Mesenchymal stem cell (in vitro differentiated cells and primary cell): Measurements from ENCODE around the gene MYRF.
A peak's percentile ranks its signal among the peaks of the same experiment; 100 is the strongest.

Experiments used
- DNase-seq: peaks from one replicate; pipeline ENCODE4 v3.0.0-alpha.2; 2013
- H2AFZ ChIP-seq: one replicate; pipeline ENCODE4 v1.6.1; 2013; ENCODE audit warnings: low read depth, mild to moderate bottlenecking, control low read depth, inconsistent platforms, low read length, moderate library complexity
- H2AK5ac ChIP-seq: 2 replicates; pipeline ENCODE4 v1.6.1; 2013; ENCODE audit warnings: low read length, moderate library complexity, mild to moderate bottlenecking, inconsistent platforms; ENCODE audit not compliant: severe bottlenecking
- H2BK120ac ChIP-seq: one replicate; pipeline ENCODE4 v1.6.1; 2013; ENCODE audit warnings: low read depth, mild to moderate bottlenecking, inconsistent platforms, low read length, moderate library complexity
- H2BK12ac ChIP-seq, 2 experiments: one replicate each; pipeline ENCODE4 v1.6.1; 2013; ENCODE audit warnings: inconsistent platforms in 2 of 2, low read length in 2 of 2, mild to moderate bottlenecking in 2 of 2, moderate library complexity in 2 of 2, control low read depth in 1 of 2
- H2BK15ac ChIP-seq: one replicate; pipeline ENCODE4 v1.6.1; 2013; ENCODE audit warnings: mild to moderate bottlenecking, low read depth, inconsistent platforms; ENCODE audit not compliant: poor library complexity, severe bottlenecking
- H2BK5ac ChIP-seq: 2 replicates; pipeline ENCODE4 v1.6.1; 2013; ENCODE audit warnings: low read depth, mild to moderate bottlenecking, low read length, control low read depth, inconsistent platforms; ENCODE audit not compliant: poor library complexity, severe bottlenecking
- H3K14ac ChIP-seq, 2 experiments: one replicate each; pipeline ENCODE4 v1.6.1; 2013; ENCODE audit warnings: inconsistent platforms in 2 of 2, low read length in 2 of 2, control low read depth in 1 of 2, mild to moderate bottlenecking in 1 of 2, moderate library complexity in 1 of 2
- H3K18ac ChIP-seq, 2 experiments: one replicate each; pipeline ENCODE4 v1.6.1; 2013; ENCODE audit warnings: inconsistent platforms in 2 of 2, low read length in 2 of 2, control low read depth in 1 of 2, low read depth in 1 of 2, mild to moderate bottlenecking in 1 of 2
- H3K23ac ChIP-seq, 2 experiments: one replicate each; pipeline ENCODE4 v1.6.1; 2013; ENCODE audit warnings: inconsistent platforms in 2 of 2, low read length in 2 of 2, mild to moderate bottlenecking in 2 of 2, moderate library complexity in 2 of 2, control low read depth in 1 of 2
- H3K27ac ChIP-seq: 2 replicates; pipeline ENCODE4 v1.5.1; 2013; ENCODE audit warnings: mild to moderate bottlenecking, moderate library complexity, low read length, control low read depth, inconsistent platforms; ENCODE audit not compliant: poor library complexity, severe bottlenecking
- H3K27me3 ChIP-seq, 2 experiments: 2 replicates each; pipeline versions ENCODE4 v1.6.1 to v1.7.0; 2013; ENCODE audit warnings: low read length in 2 of 2, mild to moderate bottlenecking in 2 of 2, moderate library complexity in 2 of 2, control low read depth in 1 of 2, inconsistent platforms in 1 of 2; ENCODE audit not compliant: control insufficient read depth in 1 of 2, insufficient read depth in 1 of 2
- H3K36me3 ChIP-seq, 2 experiments: 2 replicates each; pipeline versions ENCODE4 v1.6.1 to v1.7.0; 2013; ENCODE audit warnings: low read length in 2 of 2, control low read depth in 1 of 2, inconsistent platforms in 1 of 2, low read depth in 1 of 2, mild to moderate bottlenecking in 1 of 2; ENCODE audit not compliant: insufficient read depth in 2 of 2, control insufficient read depth in 1 of 2
- H3K4ac ChIP-seq, 2 experiments: one replicate each; pipeline ENCODE4 v1.6.1; 2013; ENCODE audit warnings: inconsistent platforms in 2 of 2, low read length in 2 of 2, mild to moderate bottlenecking in 2 of 2, moderate library complexity in 2 of 2, control low read depth in 1 of 2, low read depth in 1 of 2
- H3K4me1 ChIP-seq: 2 replicates; pipeline ENCODE4 v1.6.1; 2013; ENCODE audit warnings: low read depth, low read length, control low read depth; ENCODE audit not compliant: control insufficient read depth, insufficient read depth
- H3K4me2 ChIP-seq: 2 replicates; pipeline ENCODE4 v1.6.1; 2013; ENCODE audit warnings: low read length, mild to moderate bottlenecking, inconsistent platforms; ENCODE audit not compliant: poor library complexity, severe bottlenecking
- H3K4me3 ChIP-seq, 2 experiments: 2 replicates each; pipeline versions ENCODE4 v1.5.1 to v1.7.0; 2013; ENCODE audit warnings: low read length in 2 of 2, mild to moderate bottlenecking in 2 of 2, control low read depth in 1 of 2, low read depth in 1 of 2; ENCODE audit not compliant: insufficient read depth in 1 of 2
- H3K79me1 ChIP-seq: replicated peaks from 2 replicates; pipeline ENCODE4 v1.6.1; 2013; ENCODE audit warnings: mild to moderate bottlenecking, control low read depth, low read length, inconsistent platforms; ENCODE audit not compliant: poor library complexity, severe bottlenecking
- H3K9ac ChIP-seq: 2 replicates; pipeline ENCODE4 v1.7.0; 2013; ENCODE audit warnings: mild to moderate bottlenecking, low read length, moderate library complexity
- H3K9me3 ChIP-seq: 2 replicates; pipeline ENCODE4 v1.7.0; 2013; ENCODE audit warnings: mild to moderate bottlenecking, low read length; ENCODE audit not compliant: control insufficient read depth
- H4K8ac ChIP-seq: one replicate; pipeline ENCODE4 v1.6.1; 2013; ENCODE audit warnings: inconsistent platforms, mild to moderate bottlenecking, low read length, moderate library complexity
- H4K91ac ChIP-seq: one replicate; pipeline ENCODE4 v1.6.1; 2013; ENCODE audit warnings: mild to moderate bottlenecking, low read length, inconsistent platforms
- WGBS: methylation state at CpG from one replicate; pipeline ENCODE4 v1.1.7; 2013; ENCODE audit warnings: mixed read lengths; 5-methylcytosine and 5-hydroxymethylcytosine counted together

MYRF gene

GRCh38 chr11:61816736-61817455 is 64.5 kb downstream of the MYRF start, which contains the start of gene FADS1:
TSS of gene FADS1 (minus strand) at chr11:61817003. CDS start at chr11:61816929, 74 bp downstream.
- no peaks in the 10 kb centered on the region for H3K27me3 ChIP-seq
- peak within 1 kb of the TSS; percentile 77 for H2BK5ac ChIP-seq
- H2AFZ ChIP-seq: no peak within 1 kb of the TSS
- peaks cover 13% of the 10 kb centered on the region for H3K79me1 ChIP-seq
- H3K4me3 ChIP-seq: peak within 1 kb of the TSS; percentile 74 to 92
- peaks cover 9% of the 10 kb centered on the region for H3K4me1 ChIP-seq
- peak within 1 kb of the TSS; percentile 99 for H4K91ac ChIP-seq
- H3K4me2 ChIP-seq: peak within 1 kb of the TSS; percentile 85
- H3K27ac ChIP-seq: peak within 1 kb of the TSS; percentile 83
- H3K9me3 ChIP-seq: no peaks in the 10 kb centered on the region
- peak within 1 kb of the TSS; percentile 28 to 99 for H3K14ac ChIP-seq
- peak within 1 kb of the TSS; percentile 84 for H2AK5ac ChIP-seq
- H2BK12ac ChIP-seq: peak within 1 kb of the TSS; percentile 71 to 79
- peak; percentile 98 for DNase-seq
- WGBS: under 1% methylated on average over 71 of the region's 73 CpGs
- H3K4ac ChIP-seq: peak within 1 kb of the TSS; percentile 95 to 99
- H3K36me3 ChIP-seq: peaks cover 14 to 17% of the 10 kb centered on the region in 2 experiments
- H3K18ac ChIP-seq: peak within 1 kb of the TSS; percentile 98 to 99
- H3K23ac ChIP-seq: peak within 1 kb of the TSS; percentile 51 to 90
- peak within 1 kb of the TSS; percentile 90 for H2BK120ac ChIP-seq
- H2BK15ac ChIP-seq: peak within 1 kb of the TSS; percentile 94
- H4K8ac ChIP-seq: peak within 1 kb of the TSS; percentile 98
- H3K9ac ChIP-seq: peak within 1 kb of the TSS; percentile 97

DNA sequence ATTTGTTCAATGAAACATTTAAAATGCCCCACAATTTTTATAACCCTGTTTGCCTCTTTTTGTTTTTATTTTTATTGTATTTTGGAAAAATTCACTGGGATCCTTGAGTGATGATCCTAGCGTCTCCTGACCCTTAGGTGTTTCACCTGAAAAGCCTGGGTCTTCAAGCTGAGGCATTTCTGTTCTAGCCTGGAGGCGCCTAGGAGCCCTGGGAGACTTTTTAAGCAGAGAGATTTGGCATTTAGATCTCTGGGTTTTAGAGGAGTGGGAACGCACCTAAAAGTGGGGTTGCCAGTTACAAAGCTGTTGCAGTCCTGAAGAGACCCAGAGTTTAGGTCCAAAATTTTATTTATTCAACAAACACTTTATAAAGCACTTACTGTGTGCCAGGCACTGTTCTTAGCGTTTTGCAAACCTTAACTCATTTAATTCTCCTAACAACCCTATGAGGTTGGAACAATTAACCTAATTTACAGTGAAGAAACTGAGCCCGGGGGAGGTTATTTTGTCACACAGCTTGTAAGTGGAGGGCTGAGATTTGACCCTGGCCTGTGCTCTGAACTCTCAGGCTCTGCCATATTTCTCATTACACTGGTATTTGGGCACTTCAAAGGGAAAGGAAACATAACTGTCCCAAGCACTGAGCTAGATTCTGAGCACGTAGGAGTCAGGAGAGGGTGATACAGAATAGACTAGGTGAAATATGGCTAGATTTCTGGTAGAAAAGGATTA is 65.2 kb downstream of the MYRF start:
- Histone ChIP-seq H2AK5ac (peak overlapping the region; percentile 84), H3K18ac (peak overlapping the region; percentile 89 to 96), H4K8ac (no peak overlapping the region), H3K4me1 (peaks cover 9% of the 10 kb centered on the region), H2BK12ac (no peak overlapping the region), H3K9ac (peak overlapping the region; percentile 97), H3K14ac (peak overlapping the region in 1 of 2 experiments; percentile 28), H3K4me3 (peak overlapping the region in 1 of 2 experiments; percentile 92), H3K36me3 (peaks cover 7 to 9% of the 10 kb centered on the region in 2 experiments), H3K4ac (no peak overlapping the region), H2AFZ (no peak overlapping the region), H3K23ac (no peak overlapping the region), H3K4me2 (peak overlapping the region; percentile 85), H2BK120ac (peak overlapping the region; percentile 81), H3K79me1 (peaks cover 12% of the 10 kb centered on the region), H3K27me3 (no peaks in the 10 kb centered on the region), H3K9me3 (no peaks in the 10 kb centered on the region), H2BK15ac (peak overlapping the region; percentile 54), H2BK5ac (no peak overlapping the region), H3K27ac (peak overlapping the region; percentile 83), H4K91ac (no peak overlapping the region)
- WGBS: 53% methylated on average over 5 of the region's 6 CpGs
- DNase-seq: no peak

GRCh38 chr11:61820174-61820573 is 67.7 kb downstream of the MYRF start:
- Histone ChIP-seq H3K27ac (no peak overlapping the region), H3K23ac (no peak overlapping the region), H3K4me2 (no peak overlapping the region), H4K8ac (peak overlapping the region; percentile 84), H2BK120ac (no peak overlapping the region), H3K4me3 (no peak overlapping the region), H3K9me3 (no peaks in the 10 kb centered on the region), H4K91ac (no peak overlapping the region), H2BK5ac (peak overlapping the region; percentile 11), H3K18ac (peak overlapping the region; percentile 40 to 80), H2AFZ (no peak overlapping the region), H3K4ac (peak overlapping the region in 1 of 2 experiments; percentile 26), H3K4me1 (peaks cover 7% of the 10 kb centered on the region), H3K27me3 (no peaks in the 10 kb centered on the region), H3K9ac (peak overlapping the region; percentile 27), H3K14ac (no peak overlapping the region), H2BK15ac (no peak overlapping the region), H2BK12ac (peak overlapping the region in 1 of 2 experiments; percentile 66), H3K79me1 (peaks cover 7% of the 10 kb centered on the region), H2AK5ac (peak overlapping the region; percentile 72), H3K36me3 (no peaks in the 10 kb centered on the region)
- 100% methylated on average over 1 of the region's 2 CpGs for WGBS
- peak; percentile 50 for DNase-seq
